NCI-H82 treated with DMSO at 0.1 percent for 48 hours (cell line): ENCODE results near the gene UPP1.
"Not testable (repeated sequence)": the region's sequence is repeated elsewhere in the genome, so short reads cannot be mapped to it uniquely, and the experiment has no call there.

Source experiments
- DNase-seq: peaks from one replicate; lab custom pipeline; 2025; ENCODE audit not compliant: unreplicated experiment; lab: John Stamatoyannopoulos, UW

The UPP1 gene

DNA sequence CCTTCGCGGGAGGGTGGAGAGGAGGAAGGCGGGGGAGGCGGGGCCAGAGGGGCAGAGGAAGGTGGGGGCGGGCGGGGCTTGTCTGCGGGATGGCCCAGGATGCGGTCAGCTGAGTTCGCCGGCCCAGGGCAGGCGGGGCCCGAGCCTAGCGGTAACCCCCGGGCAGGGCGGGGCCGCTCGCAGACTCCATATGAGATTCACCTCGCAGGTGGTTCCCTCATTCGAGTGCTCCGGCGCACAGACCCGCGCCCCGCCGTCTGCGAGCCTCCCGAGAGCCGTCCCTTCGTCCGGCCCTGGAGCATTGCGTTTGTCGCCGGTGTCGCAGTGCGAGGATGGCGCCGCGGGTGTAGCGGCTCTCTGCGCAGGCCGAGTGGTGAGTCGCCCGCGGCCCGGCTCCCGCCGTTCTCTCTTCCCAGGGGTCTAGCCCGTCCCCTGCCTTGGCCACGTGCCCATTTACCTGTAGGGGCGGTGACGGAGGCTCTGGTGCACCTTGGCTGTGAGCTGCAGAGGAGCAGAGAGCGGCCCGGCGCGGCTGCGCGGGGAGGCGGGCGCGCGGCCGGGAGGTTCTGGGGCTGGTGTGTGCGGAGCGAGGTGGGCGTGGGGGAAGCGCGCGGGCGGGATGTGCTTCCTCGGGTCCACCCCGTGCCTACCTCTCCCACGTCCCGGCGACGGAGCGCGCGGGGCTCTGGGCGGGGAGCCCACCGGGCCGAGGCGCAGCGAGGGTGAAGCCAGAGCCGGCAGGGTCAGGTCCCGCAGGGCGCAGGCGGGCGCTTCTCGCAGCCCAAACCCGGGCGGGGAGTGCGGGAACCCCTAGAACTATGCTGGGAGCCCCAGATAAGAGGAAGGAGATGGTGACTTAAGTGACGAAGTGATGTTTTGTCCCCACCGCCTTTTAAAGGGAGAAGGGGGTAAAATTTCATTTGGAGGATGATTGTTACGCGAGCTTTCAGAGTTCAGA, at the start of gene UPP1:
TSS of gene UPP1 (plus strand) at position 220 of the 958 bp plus-strand sequence. CDS start 5,519 bp downstream, outside the sequence.
- DNase-seq: peak; percentile 50

GRCh38 chr7:48040944-48041652, 48.0 kb upstream of the UPP1 start:
- DNase-seq: no peak

DNA sequence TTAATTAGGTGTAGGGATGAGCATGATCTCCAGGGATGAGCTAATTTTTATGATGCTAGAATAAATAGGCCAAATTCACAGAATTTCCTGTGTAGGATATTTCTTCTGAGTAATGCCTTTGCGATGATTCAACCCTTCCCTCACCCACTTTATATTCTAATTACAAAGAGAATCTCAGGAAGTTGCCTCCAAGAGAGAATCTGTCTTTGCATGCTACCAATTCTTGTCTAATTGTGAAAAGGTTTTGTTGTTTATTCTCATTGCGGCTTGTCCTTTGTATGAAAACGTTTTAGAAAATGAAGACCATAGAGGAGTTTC, 47.5 kb upstream of the UPP1 start:
- DNase-seq: no peak

GRCh38 chr7:48042216-48042615, 46.8 kb upstream of the UPP1 start:
- DNase-seq: no peak

DNA sequence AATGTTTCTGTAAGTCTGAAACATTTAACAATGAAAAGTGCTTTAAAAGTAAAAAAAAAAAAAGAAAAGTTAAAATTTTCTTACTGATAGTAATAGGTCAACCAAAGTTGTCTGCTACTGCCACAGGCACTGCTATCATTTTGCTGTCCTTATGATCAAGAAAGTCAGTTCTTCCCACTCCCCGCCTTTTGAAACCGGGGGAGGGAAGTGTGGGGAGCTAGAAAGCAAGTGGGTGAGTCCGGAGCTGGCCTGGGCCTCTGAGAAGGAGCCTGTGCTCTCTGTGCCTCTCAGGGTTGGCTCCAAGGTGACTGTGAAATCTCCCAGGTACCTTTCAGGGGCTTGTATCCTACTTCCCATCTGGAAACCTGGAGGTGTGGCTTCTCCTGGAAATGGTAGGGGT, 46.4 kb upstream of the UPP1 start:
- no peak for DNase-seq

- no peak for DNase-seq
Observed at GRCh38 chr7:48045195-48045765, 43.8 kb upstream of the UPP1 start.

DNA sequence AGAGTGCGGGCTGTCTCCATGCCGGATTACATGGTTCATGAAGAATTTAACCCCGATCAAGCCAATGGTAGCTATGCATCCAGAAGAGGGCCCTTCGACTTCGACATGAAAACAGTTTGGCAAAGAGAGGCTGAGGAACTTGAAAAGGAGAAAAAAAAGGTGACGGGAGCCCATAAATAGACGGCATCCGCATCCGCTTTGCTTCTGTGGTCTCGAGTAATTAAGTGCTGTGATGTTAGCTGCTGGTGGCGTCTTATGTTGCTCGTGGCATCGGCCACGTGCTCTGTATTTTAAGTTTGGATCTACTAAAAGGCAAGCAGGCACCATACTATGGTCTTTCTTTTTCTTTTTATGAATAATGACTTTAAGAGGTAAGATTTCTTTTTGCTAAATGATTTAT, 42.6 kb upstream of the UPP1 start:
- no peak for DNase-seq

DNA sequence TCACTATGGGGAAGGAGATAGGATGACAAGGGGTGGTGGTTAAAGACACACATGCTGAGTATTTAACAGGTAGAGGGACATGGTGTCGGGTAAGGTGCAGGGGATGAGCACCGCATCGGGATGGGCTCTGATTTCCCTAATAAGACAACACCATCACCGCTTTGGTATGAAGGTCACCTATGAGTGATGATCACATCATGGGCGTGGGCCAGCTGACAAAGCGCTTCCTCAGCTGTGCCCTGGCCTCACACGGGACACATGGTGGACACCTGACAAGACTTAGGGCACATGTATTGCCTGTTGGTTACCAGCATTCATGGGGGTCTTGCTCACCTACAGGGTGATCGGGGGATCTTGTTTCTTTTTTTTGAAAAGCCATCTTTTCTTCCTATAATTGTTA, 41.0 kb upstream of the UPP1 start:
- DNase-seq: no peak

DNA sequence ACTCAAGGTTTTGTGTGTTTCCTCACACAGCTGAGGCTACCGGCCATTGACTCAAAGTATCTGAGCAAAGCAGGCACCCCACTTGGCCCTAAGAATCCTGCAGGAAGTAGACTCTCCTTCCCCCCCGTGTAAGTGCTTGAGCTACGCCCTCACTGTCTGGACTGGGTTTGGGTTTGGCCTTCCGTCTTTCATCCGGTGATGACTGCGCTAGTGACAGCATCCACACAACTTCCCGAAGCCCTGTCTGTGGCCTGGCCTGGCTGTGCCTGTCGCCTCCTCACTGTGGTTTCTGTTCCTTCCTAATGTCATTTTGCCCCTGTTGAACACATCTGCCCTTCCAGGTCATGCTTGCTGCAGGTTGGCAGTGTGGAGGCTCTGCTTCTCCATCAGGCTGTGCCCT, 39.2 kb upstream of the UPP1 start:
- DNase-seq: no peak

DNA sequence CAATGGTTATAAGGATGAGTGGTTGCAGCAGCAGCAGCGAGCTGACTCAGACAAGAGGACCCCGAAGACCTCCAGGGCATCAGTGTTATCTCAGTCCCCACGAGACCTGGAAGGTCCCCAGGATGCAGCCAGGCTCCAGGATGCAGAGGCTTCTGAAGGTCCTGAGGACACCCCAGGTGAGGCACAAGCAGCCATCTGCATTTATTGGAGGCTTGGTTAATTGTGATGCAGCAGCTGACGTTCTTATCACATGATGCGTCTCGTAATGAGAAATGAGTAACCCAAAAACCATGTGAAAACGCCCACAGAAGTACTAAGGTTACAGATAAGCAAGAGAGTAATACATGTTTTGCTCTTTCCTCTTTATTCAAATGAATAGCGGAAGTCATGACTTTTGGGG, 36.3 kb upstream of the UPP1 start:
- no peak for DNase-seq

GRCh38 chr7:48053736-48054135, 35.3 kb upstream of the UPP1 start:
- no peak for DNase-seq

GRCh38 chr7:48058990-48059389, 30.1 kb upstream of the UPP1 start:
- DNase-seq: no peak

- DNase-seq: no peak
Observed at GRCh38 chr7:48059706-48060105, 29.4 kb upstream of the UPP1 start.

DNA sequence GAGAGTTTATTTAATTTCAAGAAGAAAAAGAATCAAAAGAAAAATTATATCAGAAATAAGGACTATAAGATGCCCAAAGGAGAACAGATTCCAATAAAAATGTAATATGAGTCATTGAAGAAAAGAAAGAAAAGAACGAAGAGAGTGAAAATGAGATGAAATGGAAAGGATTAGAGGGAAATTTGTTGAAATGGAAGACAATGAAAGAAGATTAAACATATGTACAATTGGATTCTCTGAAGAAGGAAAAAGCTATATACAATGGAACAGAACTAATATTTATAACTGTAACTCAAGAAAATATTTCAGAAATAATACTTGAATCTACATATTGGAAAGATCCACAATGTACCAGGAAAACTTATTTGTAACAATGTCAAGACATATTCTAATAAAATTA, 25.1 kb upstream of the UPP1 start:
- no peak for DNase-seq

DNA sequence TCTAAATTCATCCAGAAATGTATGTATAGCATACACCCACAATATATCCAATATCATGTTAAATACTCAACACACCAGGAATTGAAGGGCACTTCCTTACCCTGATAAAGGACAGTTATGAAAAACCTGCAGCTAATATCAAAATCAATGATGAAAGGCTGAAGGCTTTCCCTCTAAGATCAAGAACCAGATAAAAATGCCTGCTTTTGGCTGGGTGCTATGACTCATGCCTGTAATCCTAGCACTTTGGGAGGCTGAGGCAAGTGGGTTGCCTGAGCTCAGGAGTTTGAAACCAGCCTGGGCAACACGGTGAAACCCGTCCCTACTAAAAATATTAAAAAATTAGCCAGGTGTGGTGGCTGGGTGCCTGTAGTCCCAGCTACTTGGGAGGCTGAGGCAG, 21.6 kb upstream of the UPP1 start:
- no peak for DNase-seq

DNA sequence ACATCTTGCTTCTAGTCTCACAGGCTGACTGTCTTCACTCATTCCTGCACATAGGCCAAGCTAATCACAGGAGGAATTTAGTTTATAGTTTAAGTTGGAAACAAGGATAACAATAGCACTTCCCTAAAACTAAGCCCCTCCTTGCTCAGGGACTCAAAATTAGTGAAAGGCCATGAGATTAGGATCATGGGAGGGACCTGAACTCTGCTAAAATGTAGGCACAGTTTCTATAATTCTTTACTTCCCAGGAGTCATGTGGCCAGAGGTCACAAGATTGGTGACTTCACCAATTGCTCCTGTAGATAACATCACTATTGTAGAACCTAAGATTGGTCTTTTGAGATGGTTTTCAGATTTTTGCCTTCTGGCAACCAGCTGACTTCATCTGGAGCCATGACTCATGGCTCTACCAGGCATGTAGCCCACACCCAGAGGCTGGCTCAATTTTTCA, 14.8 kb upstream of the UPP1 start:
- no peak for DNase-seq

GRCh38 chr7:48077423-48077822, 11.6 kb upstream of the UPP1 start:
- DNase-seq: no peak

DNA sequence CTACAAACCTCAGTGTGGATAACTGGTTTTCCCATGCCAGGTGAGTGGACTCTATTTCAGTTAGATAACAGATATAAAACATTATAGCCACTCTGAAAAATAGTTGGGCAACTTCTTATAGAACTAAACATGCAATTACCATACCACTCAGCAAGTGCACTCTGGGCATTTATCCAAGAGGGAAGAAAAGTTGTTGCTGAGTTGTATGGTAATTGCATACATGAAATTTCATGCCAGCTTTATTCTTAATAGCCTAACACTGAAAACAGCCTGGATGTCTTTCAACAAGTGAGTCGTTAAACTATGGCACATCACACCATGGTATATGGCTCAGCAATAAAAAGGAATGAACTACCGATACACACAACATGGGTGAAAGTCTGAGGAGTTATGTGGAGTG, 10.6 kb upstream of the UPP1 start:
- DNase-seq: no peak

GRCh38 chr7:48082378-48082777, 6.7 kb upstream of the UPP1 start:
- not testable (repeated sequence) for DNase-seq

- DNase-seq: no peak
Observed at GRCh38 chr7:48083114-48083830, 5.8 kb upstream of the UPP1 start.

DNA sequence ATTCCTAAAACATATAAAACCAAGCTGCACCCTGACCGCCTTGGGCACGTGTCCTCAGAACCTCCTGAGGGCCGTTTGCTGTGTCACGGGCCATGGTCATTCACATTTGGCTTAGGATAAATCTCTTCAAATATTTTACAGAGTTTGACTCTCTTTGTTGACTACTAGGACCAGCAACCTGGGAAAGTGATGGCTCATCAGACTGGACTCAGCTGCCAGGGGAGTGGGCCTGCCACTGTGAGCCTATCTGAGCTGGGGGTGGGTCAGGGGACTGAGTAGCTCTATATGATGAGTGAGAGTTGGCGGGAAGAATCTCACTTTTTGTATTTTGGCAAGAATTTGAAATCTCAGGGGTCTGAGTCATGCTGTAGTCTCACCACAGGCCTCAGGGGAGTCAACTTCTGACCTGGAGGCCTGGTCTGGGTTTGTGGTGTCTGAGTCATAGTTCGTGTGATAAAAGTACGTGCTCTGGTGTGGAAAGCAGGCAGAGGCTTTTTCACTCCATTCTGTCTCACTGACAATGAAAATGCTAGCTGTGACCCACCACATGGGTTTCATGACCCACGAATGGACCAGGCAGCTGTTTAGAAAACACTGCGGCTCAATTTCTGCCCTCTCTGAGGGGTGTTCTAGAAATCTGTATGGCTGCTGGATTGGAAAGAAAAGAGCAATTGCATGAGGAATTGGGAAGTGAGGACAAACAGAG, 4.2 kb upstream of the UPP1 start:
- no peak for DNase-seq
